Left renal pelvis (tissue), 4 donors: Measurements from ENCODE around the gene PLSCR3. TPM values are rescaled to one million over a fixed set of nuclear protein-coding genes. Genes with fewer than 3 reads are reported as not detected.
"Not testable (repeated sequence)": the region's sequence is repeated elsewhere in the genome, so short reads cannot be mapped to it uniquely, and the experiment has no call there.

Source experiments
- DNase-seq, 4 donors: peaks; one replicate each; pipeline ENCODE4 v3.0.0-alpha.2; 2013; ENCODE audit warnings: low read depth in 4 of 4, low spot score in 3 of 4
- polyA plus RNA-seq, 4 donors: library from polyadenylated mRNA; unstranded; fragments of 120-200 nt; gene quantifications; one replicate each; pipeline ENCODE4 v1.2.1, GENCODE V29; 2013; ENCODE audit not compliant: insufficient read length in 4 of 4

Gene PLSCR3
- polyA plus RNA-seq, 4 donors, result 30.3 to 48.7 (median 39.6) TPM

GRCh38 chr17:7382901-7383300 is 11.4 kb downstream of the PLSCR3 start:
- no peak for DNase-seq

- no peak for DNase-seq
Observed at GRCh38 chr17:7380855-7381683, 13.3 kb downstream of the PLSCR3 start, which contains the start of gene TNK1. Gene TNK1, plus strand, starts transcription at chr17:7381089. Its CDS starts 1,838 bp downstream, at chr17:7382927.

DNA sequence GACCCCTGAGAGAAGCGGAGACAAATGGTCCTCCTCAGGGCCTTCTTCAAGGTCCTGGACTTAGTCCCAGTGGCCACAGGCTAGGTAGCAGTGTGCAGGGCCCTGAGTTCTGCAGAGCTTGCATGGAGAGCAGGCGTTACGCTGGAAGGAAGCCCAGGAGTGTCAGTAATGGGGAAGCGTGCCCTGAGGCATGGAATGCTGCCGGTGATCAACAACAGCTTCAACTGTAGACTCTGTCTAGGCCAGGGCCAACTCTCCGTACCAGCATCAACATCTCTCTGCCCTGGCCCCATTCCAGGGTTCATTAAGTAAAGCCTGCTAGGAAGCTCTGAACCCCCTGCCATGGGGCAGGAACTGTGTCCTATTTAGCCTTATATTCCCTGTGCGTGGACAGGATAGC is 14.0 kb downstream of the PLSCR3 start:
- DNase-seq, result no peak

DNA sequence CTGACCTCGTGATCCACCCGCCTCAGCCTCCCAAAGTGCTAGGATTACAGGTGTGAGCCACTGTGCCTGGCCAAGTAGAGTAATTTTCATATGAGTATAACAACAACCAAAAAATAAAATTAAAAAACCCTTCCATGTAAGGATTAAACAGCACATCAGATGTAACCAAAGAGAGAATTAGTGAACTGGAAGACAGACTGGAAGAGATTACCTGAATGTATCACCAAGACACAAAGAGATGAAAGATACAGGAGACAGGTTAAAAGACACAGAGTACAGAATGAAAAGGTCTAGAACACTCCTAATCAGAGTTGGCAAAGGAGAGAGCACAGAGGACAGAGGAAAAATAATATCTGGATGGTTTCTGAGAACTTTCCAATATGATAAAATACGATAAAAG is 15.2 kb downstream of the PLSCR3 start:
- no peak for DNase-seq

- no peak for DNase-seq
Observed at GRCh38 chr17:7374353-7374752, 20.0 kb downstream of the PLSCR3 start.

DNA sequence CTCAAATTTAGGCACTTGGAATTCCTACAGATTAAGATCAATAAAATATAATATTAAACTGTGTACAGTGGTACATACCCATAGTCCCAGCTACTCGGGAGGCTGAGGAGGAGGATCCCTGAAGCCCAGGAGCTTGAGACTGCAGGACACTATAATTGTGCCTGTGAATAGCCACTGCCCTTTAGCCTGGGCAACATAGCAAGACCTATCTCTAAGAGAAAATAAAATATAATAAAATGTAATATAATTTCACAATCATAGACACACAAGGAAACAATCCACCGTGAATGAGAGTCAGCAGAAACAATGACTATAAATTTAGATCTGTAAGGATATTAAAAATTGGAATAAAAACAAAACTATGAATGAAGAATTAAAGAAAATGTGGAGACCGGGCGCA is 23.5 kb downstream of the PLSCR3 start:
- DNase-seq, result no peak

GRCh38 chr17:7369825-7370224 is 24.5 kb downstream of the PLSCR3 start:
- DNase-seq, result no peak

DNA sequence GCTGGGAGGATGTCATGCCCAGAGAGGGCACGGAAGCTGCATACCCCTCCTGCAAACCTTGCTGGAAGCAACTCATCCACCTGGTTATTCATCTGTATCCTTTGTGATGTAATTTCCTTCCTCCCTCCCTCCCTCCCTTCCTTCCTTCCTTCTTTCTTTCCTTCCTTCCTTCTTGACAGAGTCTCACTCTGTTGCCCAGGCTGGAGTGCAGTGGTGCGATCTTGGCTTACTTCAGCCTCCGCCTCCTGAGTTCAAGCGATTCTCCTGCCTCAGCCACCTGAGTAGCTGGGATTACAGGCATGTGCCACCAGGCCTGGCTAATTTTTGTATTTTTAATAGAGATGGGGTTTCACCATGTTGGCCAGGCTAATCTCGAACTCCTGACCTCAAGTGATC is 25.7 kb downstream of the PLSCR3 start:
- DNase-seq, result not testable (repeated sequence)

DNA sequence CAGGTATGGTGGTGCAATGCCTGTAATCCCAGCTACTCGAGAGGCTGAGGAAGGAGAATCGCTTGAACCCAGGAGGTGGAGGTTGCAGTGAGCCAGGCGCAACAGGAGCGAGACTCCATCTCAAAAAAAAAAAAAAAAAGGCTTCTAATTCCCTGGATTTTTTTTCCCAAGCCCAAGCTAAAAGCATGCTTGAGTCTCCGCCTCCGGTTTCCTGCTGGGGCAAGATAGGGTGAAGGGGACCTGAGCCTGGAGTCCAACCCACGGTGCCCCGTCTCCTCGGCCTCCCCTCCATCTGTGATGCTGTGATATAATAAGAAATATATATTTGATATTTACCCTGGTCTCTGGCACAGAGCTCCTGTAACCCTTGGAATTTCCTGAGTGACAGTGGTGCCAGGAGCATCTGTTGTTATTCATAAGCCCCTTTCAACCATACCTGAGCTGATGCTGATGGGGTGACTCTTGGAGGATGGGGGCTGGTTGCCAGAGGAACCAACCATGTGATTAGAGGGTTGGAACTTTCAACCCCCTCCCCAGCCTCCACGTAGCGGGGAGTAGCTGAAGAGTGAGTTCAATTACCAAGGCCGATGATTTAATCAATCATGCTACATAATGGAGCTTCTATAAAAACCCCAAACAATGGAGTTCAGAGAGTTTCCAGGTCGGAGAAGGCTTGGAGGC is 26.3 kb downstream of the PLSCR3 start:
- no peak for DNase-seq

- DNase-seq, result no peak
Observed at GRCh38 chr17:7367083-7367482, 27.2 kb downstream of the PLSCR3 start.

DNA sequence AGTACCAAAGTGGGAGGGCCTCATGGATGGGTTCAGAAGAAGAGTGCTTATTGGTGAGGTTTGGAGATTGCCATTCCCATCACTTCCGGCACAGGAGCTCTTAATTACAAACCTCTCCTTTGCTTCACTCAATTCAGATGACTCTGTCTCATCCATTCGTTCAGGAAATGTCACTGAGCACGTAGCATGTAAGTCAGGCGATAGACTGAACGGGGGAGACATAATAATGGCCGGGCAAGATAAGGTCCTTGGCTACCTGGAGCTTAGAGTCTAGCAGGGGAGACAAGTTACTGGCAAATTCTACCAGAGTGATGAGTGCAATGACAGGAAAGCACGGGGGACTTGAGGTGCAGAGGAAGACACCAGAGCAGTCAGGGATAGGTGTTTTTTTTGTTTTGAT is 28.4 kb downstream of the PLSCR3 start:
- DNase-seq, result not testable (repeated sequence)

GRCh38 chr17:7363311-7363710 is 31.0 kb downstream of the PLSCR3 start:
- DNase-seq, result no peak

DNA sequence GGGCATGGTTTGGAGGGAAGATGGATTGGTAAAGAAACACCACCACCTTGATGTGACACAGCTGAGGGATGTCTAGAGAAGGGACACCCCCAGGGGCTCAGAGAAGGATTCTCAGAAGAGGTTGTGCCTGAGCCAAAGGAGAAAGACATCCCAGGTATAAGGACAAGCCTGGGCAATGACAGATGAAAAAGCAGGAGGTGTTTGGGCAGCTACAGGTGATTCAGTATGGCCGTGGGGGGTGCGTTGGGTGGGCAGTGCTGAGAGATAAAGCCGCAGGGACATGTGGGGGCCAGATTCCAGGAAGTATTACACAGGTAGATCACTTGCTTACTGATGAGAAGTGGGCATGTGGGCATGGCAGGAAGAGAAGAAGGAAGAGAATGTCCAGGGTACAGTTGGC is 32.4 kb downstream of the PLSCR3 start:
- DNase-seq, result no peak

DNA sequence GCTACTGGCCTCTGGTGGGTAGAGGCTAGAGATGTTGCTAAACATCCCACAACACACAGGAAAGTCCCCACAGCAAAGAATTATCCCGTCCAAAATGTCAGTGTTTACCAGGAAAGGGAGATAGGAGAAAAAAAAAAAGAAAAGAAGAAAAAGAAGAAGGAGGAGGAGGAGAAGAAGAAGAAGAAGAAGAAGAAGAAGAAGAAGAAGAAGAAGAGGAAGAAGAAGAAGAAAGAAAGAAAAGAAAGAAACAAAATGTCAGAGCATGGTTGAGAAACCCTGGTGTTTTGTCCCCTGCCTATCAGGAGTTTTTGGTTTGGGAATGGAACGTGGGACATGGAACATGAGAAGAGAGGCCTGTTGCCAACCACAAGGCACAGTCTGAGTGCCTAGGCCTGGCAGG is 36.9 kb downstream of the PLSCR3 start:
- no peak for DNase-seq

DNA sequence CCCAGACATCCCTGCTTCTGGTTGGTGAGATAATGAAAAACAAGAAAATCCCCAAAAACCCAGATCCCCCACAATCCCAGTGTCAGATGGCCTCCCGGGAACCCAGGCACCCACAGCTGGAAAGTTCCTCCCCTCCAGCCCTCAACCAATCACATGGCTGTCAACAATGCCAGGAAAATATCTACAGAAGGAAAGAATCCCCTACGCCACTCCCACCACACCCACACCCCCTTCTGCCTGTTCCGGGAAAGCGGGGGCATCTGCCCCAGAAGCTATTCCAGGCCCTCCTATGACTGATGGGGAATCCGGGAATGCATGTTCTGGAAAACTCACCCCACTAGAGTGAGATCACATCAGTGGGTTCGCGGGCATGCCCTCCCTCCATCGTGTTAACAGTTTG is 37.6 kb downstream of the PLSCR3 start:
- no peak for DNase-seq

GRCh38 chr17:7356072-7356549 is 38.2 kb downstream of the PLSCR3 start:
- DNase-seq, result peak in 2 of 4 donors; percentile 53

DNA sequence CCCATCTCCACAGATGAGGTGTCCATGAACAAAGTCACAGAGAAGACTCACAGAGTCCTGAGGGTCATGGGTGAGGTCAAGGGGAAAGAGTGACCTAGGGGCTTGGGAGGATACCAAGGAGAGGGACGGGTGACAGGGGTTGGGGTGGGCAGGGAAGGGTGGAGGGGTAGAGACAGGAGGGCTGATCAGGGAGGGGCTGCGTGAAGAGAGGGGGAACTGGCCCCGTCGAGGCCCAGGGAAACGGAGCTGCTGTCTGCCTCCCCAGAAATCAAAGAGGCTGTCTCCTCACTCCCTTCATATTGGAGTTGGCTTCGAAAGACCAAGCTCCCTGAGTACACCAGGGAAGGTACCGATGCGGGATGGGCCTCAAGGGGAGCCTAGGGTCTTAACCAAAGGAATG is 38.8 kb downstream of the PLSCR3 start:
- DNase-seq, result no peak

- DNase-seq, result no peak
Observed at GRCh38 chr17:7355053-7355452, 39.3 kb downstream of the PLSCR3 start, which contains the start of gene TMEM95. Gene TMEM95, plus strand, starts transcription at chr17:7355156. Its CDS starts 49 bp downstream, at chr17:7355205.

- DNase-seq, result no peak
Observed at GRCh38 chr17:7354262-7354843, 40.0 kb downstream of the PLSCR3 start.

DNA sequence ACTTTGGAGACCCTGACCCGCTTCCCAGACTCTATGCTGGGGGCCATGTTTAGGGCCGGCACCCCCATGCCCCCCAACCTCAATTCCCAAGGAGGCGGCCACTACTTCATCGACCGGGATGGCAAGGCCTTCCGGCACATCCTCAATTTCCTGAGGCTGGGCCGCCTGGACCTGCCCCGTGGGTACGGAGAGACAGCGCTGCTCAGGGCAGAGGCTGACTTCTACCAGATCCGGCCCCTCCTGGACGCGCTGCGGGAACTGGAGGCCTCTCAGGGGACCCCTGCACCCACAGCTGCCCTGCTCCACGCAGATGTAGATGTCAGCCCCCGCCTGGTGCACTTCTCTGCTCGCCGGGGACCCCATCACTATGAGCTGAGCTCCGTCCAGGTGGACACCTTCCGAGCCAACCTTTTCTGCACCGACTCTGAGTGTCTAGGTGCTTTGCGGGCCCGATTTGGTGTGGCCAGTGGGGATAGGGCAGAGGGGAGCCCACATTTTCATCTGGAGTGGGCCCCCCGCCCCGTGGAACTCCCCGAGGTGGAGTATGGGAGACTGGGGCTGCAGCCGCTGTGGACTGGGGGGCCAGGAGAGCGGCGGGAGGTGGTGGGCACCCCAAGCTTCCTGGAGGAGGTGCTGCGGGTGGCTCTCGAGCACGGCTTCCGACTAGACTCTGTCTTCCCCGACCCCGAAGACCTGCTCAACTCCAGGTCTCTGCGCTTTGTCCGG is 41.3 kb downstream of the PLSCR3 start:
- DNase-seq, result no peak

DNA sequence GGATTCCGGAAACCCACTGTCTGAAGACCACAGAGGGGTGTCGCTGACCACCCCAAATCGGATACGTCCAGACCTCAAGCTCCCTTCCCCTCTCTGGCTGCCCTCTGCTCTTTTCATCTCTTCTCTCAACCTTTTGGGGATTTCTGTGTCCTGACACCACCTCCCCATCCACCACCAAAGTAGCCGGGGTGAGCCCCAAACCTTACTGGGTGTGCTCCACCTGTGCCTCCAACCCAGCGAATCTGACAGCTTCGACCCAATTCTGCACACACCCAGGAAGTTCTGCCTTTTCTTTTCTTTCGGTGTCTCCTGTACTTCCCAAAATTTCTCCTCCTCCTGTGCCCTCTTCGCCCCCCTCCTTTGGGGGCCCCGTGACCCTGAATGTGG is 41.8 kb downstream of the PLSCR3 start:
- no peak for DNase-seq
